Stimulated activated CD4-positive, alpha-beta T cell treated with anti-CD3 and anti-CD28 coated beads, Interleukin-1b, Interleukin-23, amount 100 ng/mL, for 4 hours (primary cell): ENCODE data around the gene CD7.
A peak's percentile ranks its signal among the peaks of the same experiment; 100 is the strongest.

Experiments used
- DNase-seq, 2 donors: peaks; one replicate each; pipeline ENCODE4 v3.0.0-alpha.2; 2020; ENCODE audit warnings: low read depth in 2 of 2

The CD7 gene

GRCh38 chr17:82278786-82279391 lies 38.5 kb downstream of the CD7 start:
- DNase-seq: no peak

- DNase-seq: no peak
Observed at GRCh38 chr17:82278308-82278707, 39.1 kb downstream of the CD7 start.

- no peak for DNase-seq
Observed at GRCh38 chr17:82277851-82278250, 39.6 kb downstream of the CD7 start.

- DNase-seq: no peak
Observed at GRCh38 chr17:82276938-82277337, 40.5 kb downstream of the CD7 start.

GRCh38 chr17:82275326-82275725 lies 42.1 kb downstream of the CD7 start:
- no peak for DNase-seq

- no peak for DNase-seq
Observed at GRCh38 chr17:82274134-82275020, 43.0 kb downstream of the CD7 start.

- peak; percentile 92 to 95 for DNase-seq
Observed at GRCh38 chr17:82273327-82274133, 43.9 kb downstream of the CD7 start, which contains the start of gene CSNK1D. Gene CSNK1D, minus strand, starts transcription at chr17:82273700. Its CDS starts 319 bp downstream, at chr17:82273381.

GRCh38 chr17:82272495-82273326 lies 44.7 kb downstream of the CD7 start:
- DNase-seq: peak; percentile 18 to 30

GRCh38 chr17:82271401-82271800 lies 46.0 kb downstream of the CD7 start:
- no peak for DNase-seq

GRCh38 chr17:82270651-82271050 lies 46.8 kb downstream of the CD7 start:
- no peak for DNase-seq

- DNase-seq: no peak
Observed at GRCh38 chr17:82269882-82270500, 47.4 kb downstream of the CD7 start.

- DNase-seq: no peak
Observed at GRCh38 chr17:82269138-82269881, 48.1 kb downstream of the CD7 start.

GRCh38 chr17:82267575-82268379 lies 49.6 kb downstream of the CD7 start:
- peak in 1 of 2 donors; percentile 20 for DNase-seq

GRCh38 chr17:82266142-82266541 lies 51.3 kb downstream of the CD7 start:
- no peak for DNase-seq
